Hematopoietic multipotent progenitor cell treated with erythropoietin and hydrocortisone succinate and interleukin-3 and kit ligand, for 6 days (in vitro differentiated cells): ENCODE data around the gene ELOF1.
"Not testable (repeated sequence)": the region's sequence is repeated elsewhere in the genome, so short reads cannot be mapped to it uniquely, and the experiment has no call there.

Source experiments
- DNase-seq: peaks from one replicate; pipeline ENCODE4 v3.0.0-alpha.2; 2015

ELOF1 gene

GRCh38 chr19:11566164-11566563 lies 7.1 kb upstream of the ELOF1 start:
- no peak for DNase-seq

GRCh38 chr19:11565649-11565980 lies 6.6 kb upstream of the ELOF1 start:
- not testable (repeated sequence) for DNase-seq

GRCh38 chr19:11564082-11564807 lies 5.2 kb upstream of the ELOF1 start:
- DNase-seq = peak; percentile 39

- peak; percentile 81 for DNase-seq
Observed at GRCh38 chr19:11563532-11563931, 4.5 kb upstream of the ELOF1 start.

GRCh38 chr19:11560404-11561051 lies 1.5 kb upstream of the ELOF1 start:
- peak; percentile 99 for DNase-seq

GRCh38 chr19:11556634-11557420 lies 2.2 kb downstream of the ELOF1 start:
- DNase-seq = no peak

- no peak for DNase-seq
Observed at GRCh38 chr19:11555246-11555645, 3.8 kb downstream of the ELOF1 start.

GRCh38 chr19:11554160-11554559 lies 4.9 kb downstream of the ELOF1 start:
- DNase-seq = no peak

GRCh38 chr19:11552666-11553372 lies 6.2 kb downstream of the ELOF1 start:
- DNase-seq = no peak

- DNase-seq = peak; percentile 52
Observed at GRCh38 chr19:11551603-11552235, 7.3 kb downstream of the ELOF1 start.

- no peak for DNase-seq
Observed at GRCh38 chr19:11550265-11550664, 8.8 kb downstream of the ELOF1 start.

GRCh38 chr19:11549386-11549953 lies 9.6 kb downstream of the ELOF1 start:
- DNase-seq = no peak

GRCh38 chr19:11547929-11548700 lies 10.9 kb downstream of the ELOF1 start:
- DNase-seq = no peak

- DNase-seq = no peak
Observed at GRCh38 chr19:11541238-11541637, 17.8 kb downstream of the ELOF1 start.

- no peak for DNase-seq
Observed at GRCh38 chr19:11540645-11541044, 18.4 kb downstream of the ELOF1 start.

- no peak for DNase-seq
Observed at GRCh38 chr19:11539495-11540365, 19.3 kb downstream of the ELOF1 start.

- peak; percentile 44 for DNase-seq
Observed at GRCh38 chr19:11538232-11539036, 20.6 kb downstream of the ELOF1 start, which contains the start of gene CNN1. Gene CNN1 (plus strand): TSS chr19:11538851. CDS start chr19:11538928, 77 bp downstream.

- peak; percentile 91 for DNase-seq
Observed at GRCh38 chr19:11535792-11536595, 23.0 kb downstream of the ELOF1 start.

- DNase-seq = no peak
Observed at GRCh38 chr19:11534948-11535347, 24.1 kb downstream of the ELOF1 start.
